Osteoblast (primary cell): Measurements from ENCODE around the gene WIPF2. TPM values are rescaled to one million over a fixed set of nuclear protein-coding genes. Genes with fewer than 3 reads are reported as not detected.
A peak's percentile ranks its signal among the peaks of the same experiment; 100 is the strongest.

Experiments
- DNase-seq: peaks from one replicate; pipeline ENCODE4 v3.0.0; 2011; ENCODE audit warnings: low spot score, mixed read lengths; ENCODE audit not compliant: insufficient read length; ENCODE audit errors: missing footprints
- H2AFZ ChIP-seq: 2 replicates; pipeline ENCODE4 v1.6.0; 2011; ENCODE audit warnings: mild to moderate bottlenecking, low read length
- H3K27ac ChIP-seq: 2 replicates; pipeline ENCODE4 v1.5.1; 2011; ENCODE audit warnings: mild to moderate bottlenecking, low read depth, low read length, moderate library complexity
- H3K27me3 ChIP-seq: 2 replicates; pipeline ENCODE4 v1.6.0; 2012; ENCODE audit warnings: mild to moderate bottlenecking, control low read depth, inconsistent platforms, low read length, moderate library complexity; ENCODE audit not compliant: insufficient read depth
- H3K36me3 ChIP-seq: 2 replicates; pipeline ENCODE4 v1.5.1; 2011; ENCODE audit warnings: mild to moderate bottlenecking, low read length, control low read depth, moderate library complexity; ENCODE audit not compliant: insufficient read depth
- H3K4me1 ChIP-seq: 2 replicates; pipeline ENCODE4 v1.5.1; 2011; ENCODE audit warnings: mild to moderate bottlenecking, low read length, control low read depth, moderate library complexity; ENCODE audit not compliant: insufficient read depth
- H3K4me2 ChIP-seq: 2 replicates; pipeline ENCODE4 v1.6.0; 2011; ENCODE audit warnings: mild to moderate bottlenecking, low read length; ENCODE audit not compliant: insufficient read depth
- H3K4me3 ChIP-seq: fragments of 200-600 bp; sonication (generic); 3 replicates; pipeline ENCODE4 v1.5.1; 2012; ENCODE audit warnings: mild to moderate bottlenecking, low read length, inconsistent platforms; ENCODE audit not compliant: insufficient read depth
- H3K79me2 ChIP-seq: 2 replicates; pipeline ENCODE4 v1.6.0; 2012; ENCODE audit warnings: mild to moderate bottlenecking, low read length, control low read depth, inconsistent platforms; ENCODE audit not compliant: insufficient read depth
- H3K9me3 ChIP-seq: 2 replicates; pipeline ENCODE4 v1.5.1; 2011; ENCODE audit warnings: low read depth, low read length, control low read depth
- H4K20me1 ChIP-seq: 2 replicates; pipeline ENCODE4 v1.6.0; 2012; ENCODE audit warnings: mild to moderate bottlenecking, low read length, control low read depth; ENCODE audit not compliant: insufficient read depth
- total RNA-seq: library from RNA; depleted of rRNA; stranded (reverse); fragments of >200 nt; gene quantifications from 2 replicates; pipeline ENCODE4 v1.2.3, GENCODE V29; 2012
- TF ChIP-seq, protein P1 (sequence below): IDR thresholded peaks from 2 replicates; pipeline ENCODE4 v1.5.1; 2011; ENCODE audit warnings: mild to moderate bottlenecking, low read depth, low read length, moderate library complexity; ENCODE audit errors: extremely low read depth

WIPF2 gene
- total RNA-seq, 1 donor: 8.0 TPM

DNA sequence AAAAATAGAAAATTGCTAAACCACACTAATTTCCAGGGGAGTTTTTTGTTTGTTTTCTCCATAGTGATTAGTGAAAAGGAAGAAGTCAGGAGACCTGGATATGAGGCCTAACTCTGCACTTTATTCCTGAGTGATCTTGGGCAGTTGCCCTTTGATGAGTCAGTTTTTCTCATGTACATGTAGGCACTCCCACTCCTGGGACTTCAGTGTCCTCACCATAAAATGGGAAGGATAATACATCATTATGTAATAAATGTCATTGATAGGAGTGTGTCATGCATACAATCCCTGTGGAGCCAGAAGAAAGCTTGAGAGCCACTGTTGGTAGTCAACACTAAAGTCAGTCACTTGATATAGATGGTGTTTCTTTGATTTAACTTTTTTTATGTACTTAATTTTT, 32.5 kb downstream of the WIPF2 start:
- peaks cover 19% of the 10 kb centered on the region for H3K4me1 ChIP-seq
- H4K20me1 ChIP-seq: peaks cover 40% of the 10 kb centered on the region
- DNase-seq: peak; percentile 92
- peaks cover 4% of the 10 kb centered on the region for H3K36me3 ChIP-seq
- H3K27ac ChIP-seq: peak overlapping the region; percentile 65
- H3K27me3 ChIP-seq: no peaks in the 10 kb centered on the region
- TF ChIP-seq, protein P1, sequence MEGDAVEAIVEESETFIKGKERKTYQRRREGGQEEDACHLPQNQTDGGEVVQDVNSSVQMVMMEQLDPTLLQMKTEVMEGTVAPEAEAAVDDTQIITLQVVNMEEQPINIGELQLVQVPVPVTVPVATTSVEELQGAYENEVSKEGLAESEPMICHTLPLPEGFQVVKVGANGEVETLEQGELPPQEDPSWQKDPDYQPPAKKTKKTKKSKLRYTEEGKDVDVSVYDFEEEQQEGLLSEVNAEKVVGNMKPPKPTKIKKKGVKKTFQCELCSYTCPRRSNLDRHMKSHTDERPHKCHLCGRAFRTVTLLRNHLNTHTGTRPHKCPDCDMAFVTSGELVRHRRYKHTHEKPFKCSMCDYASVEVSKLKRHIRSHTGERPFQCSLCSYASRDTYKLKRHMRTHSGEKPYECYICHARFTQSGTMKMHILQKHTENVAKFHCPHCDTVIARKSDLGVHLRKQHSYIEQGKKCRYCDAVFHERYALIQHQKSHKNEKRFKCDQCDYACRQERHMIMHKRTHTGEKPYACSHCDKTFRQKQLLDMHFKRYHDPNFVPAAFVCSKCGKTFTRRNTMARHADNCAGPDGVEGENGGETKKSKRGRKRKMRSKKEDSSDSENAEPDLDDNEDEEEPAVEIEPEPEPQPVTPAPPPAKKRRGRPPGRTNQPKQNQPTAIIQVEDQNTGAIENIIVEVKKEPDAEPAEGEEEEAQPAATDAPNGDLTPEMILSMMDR: no peak
- no peak overlapping the region for H2AFZ ChIP-seq
- H3K79me2 ChIP-seq: peaks cover 80% of the 10 kb centered on the region
- H3K9me3 ChIP-seq: no peaks in the 10 kb centered on the region
- H3K4me2 ChIP-seq: no peak overlapping the region
- no peak overlapping the region for H3K4me3 ChIP-seq

DNA sequence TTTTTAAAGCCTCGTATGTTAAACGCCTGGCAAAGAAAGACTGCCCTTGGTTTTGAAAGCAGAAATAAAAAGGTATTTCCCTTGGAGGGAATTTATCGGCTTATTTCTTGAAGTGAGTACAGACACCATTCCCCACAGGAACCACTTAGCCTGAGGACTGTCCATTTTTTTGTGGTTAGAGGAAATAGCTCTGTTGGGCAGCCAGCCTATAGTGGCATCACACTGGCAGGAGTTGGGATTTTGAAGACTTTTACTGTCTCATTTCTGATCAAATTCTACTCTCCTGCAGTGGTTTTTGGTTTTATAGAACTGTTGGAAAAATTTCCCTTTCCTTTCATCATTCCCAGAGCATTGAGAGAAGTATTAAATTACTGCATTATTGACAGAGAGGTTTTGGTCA, 34.5 kb downstream of the WIPF2 start:
- Histone ChIP-seq H3K27me3 (no peaks in the 10 kb centered on the region), H3K4me3 (no peak overlapping the region), H2AFZ (no peak overlapping the region), H3K9me3 (no peaks in the 10 kb centered on the region), H4K20me1 (peaks cover 32% of the 10 kb centered on the region), H3K36me3 (peaks cover 17% of the 10 kb centered on the region), H3K4me1 (peaks cover 19% of the 10 kb centered on the region), H3K79me2 (peaks cover 76% of the 10 kb centered on the region), H3K4me2 (no peak overlapping the region), H3K27ac (no peak overlapping the region)
- TF ChIP-seq, protein P1: no peak
- DNase-seq: no peak

- peaks cover 40% of the 10 kb centered on the region for H3K36me3 ChIP-seq
- H3K27me3 ChIP-seq: no peaks in the 10 kb centered on the region
- H3K9me3 ChIP-seq: no peaks in the 10 kb centered on the region
- TF ChIP-seq, protein P1: no peak
- no peak overlapping the region for H3K4me2 ChIP-seq
- no peak for DNase-seq
- peaks cover 46% of the 10 kb centered on the region for H3K79me2 ChIP-seq
- H2AFZ ChIP-seq: no peak overlapping the region
- H3K4me1 ChIP-seq: no peaks in the 10 kb centered on the region
- H3K4me3 ChIP-seq: no peak overlapping the region
- H3K27ac ChIP-seq: no peak overlapping the region
- peaks cover 16% of the 10 kb centered on the region for H4K20me1 ChIP-seq
Measured at GRCh38 chr17:40259505-40259904, 40.4 kb downstream of the WIPF2 start.

GRCh38 chr17:40260528-40260927, 41.4 kb downstream of the WIPF2 start:
- Histone ChIP-seq H3K27ac (no peak overlapping the region), H3K9me3 (no peaks in the 10 kb centered on the region), H2AFZ (no peak overlapping the region), H4K20me1 (peaks cover 13% of the 10 kb centered on the region), H3K4me1 (no peaks in the 10 kb centered on the region), H3K4me2 (no peak overlapping the region), H3K79me2 (peaks cover 43% of the 10 kb centered on the region), H3K4me3 (no peak overlapping the region), H3K36me3 (peaks cover 49% of the 10 kb centered on the region), H3K27me3 (no peaks in the 10 kb centered on the region)
- DNase-seq: no peak
- TF ChIP-seq, protein P1: no peak
